SK-N-SH (cell line): ENCODE data around the gene TMIGD3.

Experiments
- CHD2 ChIP-seq: fragments of 150-350 bp; IDR thresholded peaks from 2 replicates; pipeline ENCODE4 v1.6.1; 2018; ENCODE audit warnings: low read length; ENCODE audit not compliant: partially characterized antibody
- ELF1 ChIP-seq: IDR thresholded peaks from 2 replicates; pipeline ENCODE4 v1.4.0; 2012
- TEAD4 ChIP-seq: IDR thresholded peaks from 2 replicates; pipeline ENCODE4 v1.4.0; 2012; ENCODE audit warnings: mild to moderate bottlenecking, borderline replicate concordance; ENCODE audit not compliant: insufficient read depth
- TF ChIP-seq, protein P1 (sequence below): IDR thresholded peaks from 2 replicates; pipeline ENCODE4 v1.4.0; 2012; ENCODE audit warnings: low read depth, borderline replicate concordance

DNA sequence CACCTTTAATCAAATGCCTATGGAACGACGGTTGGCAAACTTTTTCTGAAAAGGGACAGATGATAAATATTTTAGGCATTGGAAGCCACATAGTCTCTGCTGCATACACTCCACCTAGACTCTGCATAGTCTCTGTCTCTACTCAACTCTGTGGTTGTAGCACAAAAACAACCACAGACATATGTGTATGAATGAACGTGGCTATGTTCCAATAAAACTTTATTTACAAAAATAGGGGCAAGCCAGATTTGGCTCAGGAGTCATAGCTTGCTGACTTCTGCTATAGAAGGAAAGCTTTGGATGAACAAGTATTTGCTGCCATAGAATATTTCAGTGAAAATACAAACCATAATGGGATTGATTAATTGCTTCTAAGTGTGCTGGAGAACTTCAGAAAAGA is 37.5 kb upstream of the TMIGD3 start:
- no peak for TF ChIP-seq CHD2
- TF ChIP-seq, protein P1, sequence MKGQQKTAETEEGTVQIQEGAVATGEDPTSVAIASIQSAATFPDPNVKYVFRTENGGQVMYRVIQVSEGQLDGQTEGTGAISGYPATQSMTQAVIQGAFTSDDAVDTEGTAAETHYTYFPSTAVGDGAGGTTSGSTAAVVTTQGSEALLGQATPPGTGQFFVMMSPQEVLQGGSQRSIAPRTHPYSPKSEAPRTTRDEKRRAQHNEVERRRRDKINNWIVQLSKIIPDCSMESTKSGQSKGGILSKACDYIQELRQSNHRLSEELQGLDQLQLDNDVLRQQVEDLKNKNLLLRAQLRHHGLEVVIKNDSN: no peak
- no peak for TF ChIP-seq ELF1
- TF ChIP-seq TEAD4: no peak
